Measurements from ENCODE around the gene RPS6KA2.

Gene RPS6KA2

GRCh38 chr6:166616261-166617238 lies 10.5 kb downstream of the RPS6KA2 start:
- Histone ChIP-seq H3K27me3 (replicated peaks; ENCODE audit: control insufficient read depth, insufficient read depth, low read length) (no peaks in the 10 kb centered on the region; the same call in 1 of the 2 replicates), H3K36me3 (ENCODE audit: control insufficient read depth, insufficient read depth, low read length) (no peaks in the 10 kb centered on the region), H3K4me3 (replicated peaks; ENCODE audit: low read depth, low read length) (no peak overlapping the region)
- no peak for DNase-seq (ENCODE audit: extremely low read depth, insufficient read length)
- no peak for TF ChIP-seq CTCF (IDR thresholded peaks at IDR 0.05; ENCODE audit: insufficient read depth, low read length, poor library complexity, severe bottlenecking)

GRCh38 chr6:166615059-166615770 lies 11.8 kb downstream of the RPS6KA2 start:
- TF ChIP-seq CTCF (IDR thresholded peaks at IDR 0.05; ENCODE audit: insufficient read depth, low read length, poor library complexity, severe bottlenecking), result no peak
- Histone ChIP-seq H3K36me3 (ENCODE audit: control insufficient read depth, insufficient read depth, low read length) (no peaks in the 10 kb centered on the region), H3K27me3 (replicated peaks; ENCODE audit: control insufficient read depth, insufficient read depth, low read length) (no peaks in the 10 kb centered on the region; the same call in 1 of the 2 replicates), H3K4me3 (replicated peaks; ENCODE audit: low read depth, low read length) (no peak overlapping the region)
- DNase-seq (ENCODE audit: extremely low read depth, insufficient read length), result no peak

GRCh38 chr6:166614589-166614988 lies 12.5 kb downstream of the RPS6KA2 start:
- no peaks in the 10 kb centered on the region; the same call in 1 of the 2 replicates for H3K27me3 ChIP-seq (replicated peaks; ENCODE audit: control insufficient read depth, insufficient read depth, low read length)
- no peak for DNase-seq (ENCODE audit: extremely low read depth, insufficient read length)
- H3K36me3 ChIP-seq (ENCODE audit: control insufficient read depth, insufficient read depth, low read length), result no peaks in the 10 kb centered on the region
- no peak for TF ChIP-seq CTCF (IDR thresholded peaks at IDR 0.05; ENCODE audit: insufficient read depth, low read length, poor library complexity, severe bottlenecking)
- H3K4me3 ChIP-seq (replicated peaks; ENCODE audit: low read depth, low read length), result no peak overlapping the region

GRCh38 chr6:166614171-166614583 lies 12.9 kb downstream of the RPS6KA2 start:
- no peak overlapping the region for H3K4me3 ChIP-seq (replicated peaks; ENCODE audit: low read depth, low read length)
- DNase-seq (ENCODE audit: extremely low read depth, insufficient read length), result no peak
- TF ChIP-seq CTCF (IDR thresholded peaks at IDR 0.05; ENCODE audit: insufficient read depth, low read length, poor library complexity, severe bottlenecking), result no peak
- H3K27me3 ChIP-seq (replicated peaks; ENCODE audit: control insufficient read depth, insufficient read depth, low read length), result no peaks in the 10 kb centered on the region; the same call in 1 of the 2 replicates
- H3K36me3 ChIP-seq (ENCODE audit: control insufficient read depth, insufficient read depth, low read length), result no peaks in the 10 kb centered on the region

- TF ChIP-seq CTCF (IDR thresholded peaks at IDR 0.05; ENCODE audit: insufficient read depth, low read length, poor library complexity, severe bottlenecking), result no peak
- Histone ChIP-seq H3K36me3 (ENCODE audit: control insufficient read depth, insufficient read depth, low read length) (no peaks in the 10 kb centered on the region), H3K4me3 (replicated peaks; ENCODE audit: low read depth, low read length) (no peak overlapping the region), H3K27me3 (replicated peaks; ENCODE audit: control insufficient read depth, insufficient read depth, low read length) (no peaks in the 10 kb centered on the region)
- no peak for DNase-seq (ENCODE audit: extremely low read depth, insufficient read length)
These were observed 14.0 kb downstream of the RPS6KA2 start for GRCh38 chr6:166613027-166613426.
